GM10248 (cell line): ENCODE measurements around the gene TMEM242.

ENCODE experiments used
- CTCF ChIA-PET: fragments of 300-600 bp; sonication (Branson Sonifier 250); formaldehyde crosslinking; extraction: SDS; loops from one replicate; lab custom pipeline; 2021; ENCODE audit warnings: antibody characterized with exemption; lab: Yijun Ruan, JAX
- POLR2A ChIA-PET: fragments of 350-650 bp; sonication (Branson Sonifier 250); formaldehyde crosslinking; extraction: SDS; loops from one replicate; lab custom pipeline; 2020; ENCODE audit warnings: antibody characterized with exemption; lab: Yijun Ruan, JAX
- DNase-seq: peaks from one replicate; pipeline ENCODE4 v3.0.0; 2012; ENCODE audit errors: extremely low spot score
- CTCF ChIP-seq: IDR thresholded peaks from 2 replicates; pipeline ENCODE4 v1.5.1; 2012; ENCODE audit warnings: mild to moderate bottlenecking, low read depth; ENCODE audit errors: extremely low read depth, missing control alignments, control extremely low read depth

Gene TMEM242

GRCh38 chr6:157328108-157328692 is 4.9 kb upstream of the TMEM242 start:
- CTCF ChIA-PET, result interaction anchor here (1.2 to 2.0 kb wide), 3 partner anchors 10 to 27 kb away, joined by 4 to 5 read pairs (median 4); no protein-coding TSS in a partner anchor

GRCh38 chr6:157326979-157327378 is 3.7 kb upstream of the TMEM242 start:
- DNase-seq, result no peak
- no peak for TF ChIP-seq CTCF
- ChIA-PET POLR2A (no interaction called here), CTCF (interaction anchor here (0.8 to 5.0 kb wide), 8 partner anchors 9 to 344 kb away, joined by 3 to 32 read pairs (median 4); no protein-coding TSS in a partner anchor)

More at GRCh38 chr6:157328108-157328692, 4.9 kb upstream of the TMEM242 start:
- POLR2A ChIA-PET, result no interaction called here
- no peak for TF ChIP-seq CTCF
- DNase-seq, result no peak

- DNase-seq, result no peak
- POLR2A ChIA-PET, result no interaction called here
- CTCF ChIA-PET, result interaction anchor here (1.3 to 5.0 kb wide), 8 partner anchors 9 to 343 kb away, joined by 4 to 32 read pairs (median 6); no protein-coding TSS in a partner anchor
- TF ChIP-seq CTCF, result no peak
These were observed 1.9 kb upstream of the TMEM242 start for GRCh38 chr6:157325069-157325805.

GRCh38 chr6:157323966-157324300 is 614 bp upstream of the TMEM242 start:
- DNase-seq, result peak; percentile 41
- CTCF ChIA-PET, result interaction anchor here (0.9 to 5.0 kb wide), 9 partner anchors 9 to 344 kb away, joined by 3 to 32 read pairs (median 4); no protein-coding TSS in a partner anchor
- POLR2A ChIA-PET, result no interaction called here
- peak; percentile 22 for TF ChIP-seq CTCF

GRCh38 chr6:157322792-157323254 is 496 bp downstream of the TMEM242 start:
- POLR2A ChIA-PET, result no interaction called here
- CTCF ChIA-PET, result interaction anchor here (1.1 to 5.0 kb wide), 7 partner anchors 8 to 624 kb away, joined by 3 to 32 read pairs (median 6); no protein-coding TSS in a partner anchor
- no peak for TF ChIP-seq CTCF
- DNase-seq, result peak; percentile 88
